Trophoblast cell (in vitro differentiated cells and primary cell): Measurements from ENCODE around the gene APOBEC4.

Source experiments
- DNase-seq, 2 donors: peaks; one replicate each; pipeline ENCODE4 v3.0.0-alpha.2; 2016
- H2AFZ ChIP-seq: 2 replicates; pipeline ENCODE4 v1.6.1; 2013; ENCODE audit warnings: low read length, moderate library complexity, mild to moderate bottlenecking; ENCODE audit not compliant: insufficient read depth, poor library complexity
- H2AK5ac ChIP-seq: 2 replicates; pipeline ENCODE4 v1.6.1; 2013; ENCODE audit warnings: mild to moderate bottlenecking, low read length
- H2BK120ac ChIP-seq: 2 replicates; pipeline ENCODE4 v1.6.1; 2013; ENCODE audit warnings: low read length, mild to moderate bottlenecking, moderate library complexity; ENCODE audit not compliant: insufficient read depth, poor library complexity
- H2BK12ac ChIP-seq: 2 replicates; pipeline ENCODE4 v1.6.1; 2013; ENCODE audit warnings: mild to moderate bottlenecking, low read length, moderate library complexity
- H2BK5ac ChIP-seq: 2 replicates; pipeline ENCODE4 v1.6.1; 2013; ENCODE audit warnings: low read length, low read depth, moderate library complexity, mild to moderate bottlenecking; ENCODE audit not compliant: poor library complexity
- H3K14ac ChIP-seq: 2 replicates; pipeline ENCODE4 v1.6.1; 2013; ENCODE audit warnings: mild to moderate bottlenecking, low read length
- H3K18ac ChIP-seq: 2 replicates; pipeline ENCODE4 v1.6.1; 2013; ENCODE audit warnings: mild to moderate bottlenecking, low read length
- H3K23ac ChIP-seq: 2 replicates; pipeline ENCODE4 v1.6.1; 2013; ENCODE audit warnings: low read length
- H3K27ac ChIP-seq: 2 replicates; pipeline ENCODE4 v1.5.1; 2013; ENCODE audit warnings: low read depth, mild to moderate bottlenecking, inconsistent platforms, low read length, moderate library complexity
- H3K27me3 ChIP-seq: 2 replicates; pipeline ENCODE4 v1.6.1; 2013; ENCODE audit warnings: inconsistent platforms, mild to moderate bottlenecking, low read length, moderate library complexity; ENCODE audit not compliant: insufficient read depth
- H3K36me3 ChIP-seq, 2 experiments: 1 replicate in 1 of 2; 2 replicates in 1 of 2; pipeline ENCODE4 v1.6.1; 2013; ENCODE audit warnings: low read length in 2 of 2, mild to moderate bottlenecking in 2 of 2, moderate library complexity in 1 of 2; ENCODE audit not compliant: insufficient read depth in 2 of 2, control insufficient read depth in 1 of 2
- H3K4ac ChIP-seq: 2 replicates; pipeline ENCODE4 v1.6.1; 2013; ENCODE audit warnings: low read depth, mild to moderate bottlenecking, low read length, moderate library complexity
- H3K4me1 ChIP-seq, 2 experiments: 1 replicate in 1 of 2; 2 replicates in 1 of 2; pipeline ENCODE4 v1.6.1; 2013; ENCODE audit warnings: low read length in 2 of 2, mild to moderate bottlenecking in 2 of 2, moderate library complexity in 1 of 2; ENCODE audit not compliant: insufficient read depth in 2 of 2, control insufficient read depth in 1 of 2
- H3K4me2 ChIP-seq: 2 replicates; pipeline ENCODE4 v1.6.1; 2013; ENCODE audit warnings: inconsistent platforms, mild to moderate bottlenecking, low read length, moderate library complexity
- H3K4me3 ChIP-seq: 2 replicates; pipeline ENCODE4 v1.5.1; 2013; ENCODE audit warnings: mild to moderate bottlenecking, low read depth, low read length, inconsistent platforms
- H3K79me1 ChIP-seq: one replicate; pipeline ENCODE4 v1.6.1; 2013; ENCODE audit warnings: low read length
- H3K79me2 ChIP-seq: 2 replicates; pipeline ENCODE4 v1.6.1; 2013; ENCODE audit warnings: low read length, mild to moderate bottlenecking; ENCODE audit not compliant: control insufficient read depth, insufficient read depth, poor library complexity
- H3K9ac ChIP-seq: 2 replicates; pipeline ENCODE4 v1.6.1; 2013; ENCODE audit warnings: mild to moderate bottlenecking, low read length
- H3K9me3 ChIP-seq: 2 replicates; pipeline ENCODE4 v1.6.1; 2013; ENCODE audit warnings: low read depth, mild to moderate bottlenecking, control low read depth, inconsistent platforms, low read length; ENCODE audit not compliant: insufficient read depth
- H4K12ac ChIP-seq: 2 replicates; pipeline ENCODE4 v1.6.1; 2013; ENCODE audit warnings: low read depth, mild to moderate bottlenecking, low read length, moderate library complexity
- H4K8ac ChIP-seq: 2 replicates; pipeline ENCODE4 v1.6.1; 2013; ENCODE audit warnings: low read depth, mild to moderate bottlenecking, low read length, moderate library complexity
- H4K91ac ChIP-seq: one replicate; pipeline ENCODE4 v1.6.1; 2013; ENCODE audit warnings: low read depth, mild to moderate bottlenecking, low read length, moderate library complexity
- WGBS: extraction: QIAGEN DNeasy Blood & Tissue Kit; methylation state at CpG from one replicate; pipeline ENCODE4 v1.1.7; 2013; ENCODE audit warnings: missing lambda C conversion rate; ENCODE audit not compliant: insufficient read length, insufficient coverage; ENCODE audit errors: extremely low coverage; 5-methylcytosine and 5-hydroxymethylcytosine counted together

The APOBEC4 gene

GRCh38 chr1:183674339-183674738 is 21.2 kb upstream of the APOBEC4 start:
- no peak overlapping the region for H2AFZ ChIP-seq

GRCh38 chr1:183673605-183674323 is 20.6 kb upstream of the APOBEC4 start:
- Histone ChIP-seq H4K12ac (no peak overlapping the region), H3K9ac (no peak overlapping the region), H2AFZ (no peak overlapping the region), H3K79me1 (no peaks in the 10 kb centered on the region), H3K36me3 (no peaks in the 10 kb centered on the region), H3K4me3 (no peak overlapping the region), H2BK120ac (no peak overlapping the region), H4K91ac (no peak overlapping the region), H2AK5ac (no peak overlapping the region), H3K4ac (no peak overlapping the region), H3K79me2 (no peaks in the 10 kb centered on the region), H2BK5ac (no peak overlapping the region), H3K27ac (no peak overlapping the region), H3K18ac (no peak overlapping the region), H3K9me3 (no peaks in the 10 kb centered on the region), H3K4me1 (peaks cover 2 to 5% of the 10 kb centered on the region in 2 experiments), H2BK12ac (no peak overlapping the region), H3K4me2 (no peak overlapping the region), H3K14ac (no peak overlapping the region), H3K23ac (no peak overlapping the region), H4K8ac (no peak overlapping the region), H3K27me3 (no peaks in the 10 kb centered on the region)
- no CpG with 5 or more reads among the region's 2 CpGs for WGBS
- no peak for DNase-seq

More at GRCh38 chr1:183674339-183674738, 21.2 kb upstream of the APOBEC4 start:
- no peaks in the 10 kb centered on the region for H3K79me1 ChIP-seq
- no peak overlapping the region for H3K4me2 ChIP-seq
- no peaks in the 10 kb centered on the region for H3K79me2 ChIP-seq
- no peak for DNase-seq
- no peak overlapping the region for H3K18ac ChIP-seq
- no peak overlapping the region for H4K12ac ChIP-seq
- no peak overlapping the region for H2BK12ac ChIP-seq
- H2AK5ac ChIP-seq: no peak overlapping the region
- H3K23ac ChIP-seq: no peak overlapping the region
- peaks cover 2 to 5% of the 10 kb centered on the region in 2 experiments for H3K4me1 ChIP-seq
- H4K8ac ChIP-seq: no peak overlapping the region
- no CpG with 5 or more reads among the region's 1 CpG for WGBS
- no peaks in the 10 kb centered on the region for H3K27me3 ChIP-seq
- H2BK120ac ChIP-seq: no peak overlapping the region
- no peak overlapping the region for H2BK5ac ChIP-seq
- no peak overlapping the region for H3K4me3 ChIP-seq
- H3K9me3 ChIP-seq: no peaks in the 10 kb centered on the region
- H3K9ac ChIP-seq: no peak overlapping the region
- H3K27ac ChIP-seq: no peak overlapping the region
- no peak overlapping the region for H3K4ac ChIP-seq
- H3K14ac ChIP-seq: no peak overlapping the region
- no peak overlapping the region for H4K91ac ChIP-seq
- H3K36me3 ChIP-seq: no peaks in the 10 kb centered on the region

GRCh38 chr1:183670169-183670568 is 17.1 kb upstream of the APOBEC4 start:
- no CpG with 5 or more reads among the region's 1 CpG for WGBS
- no peak overlapping the region for H3K4me3 ChIP-seq
- H3K79me1 ChIP-seq: no peaks in the 10 kb centered on the region
- H3K14ac ChIP-seq: no peak overlapping the region
- H2BK12ac ChIP-seq: no peak overlapping the region
- no peaks in the 10 kb centered on the region for H3K27me3 ChIP-seq
- H3K9ac ChIP-seq: no peak overlapping the region
- H2BK5ac ChIP-seq: no peak overlapping the region
- no peak overlapping the region for H3K23ac ChIP-seq
- H4K8ac ChIP-seq: no peak overlapping the region
- no peak overlapping the region for H2BK120ac ChIP-seq
- H3K27ac ChIP-seq: no peak overlapping the region
- no peak for DNase-seq
- H3K9me3 ChIP-seq: no peaks in the 10 kb centered on the region
- H3K4ac ChIP-seq: no peak overlapping the region
- no peak overlapping the region for H2AFZ ChIP-seq
- no peak overlapping the region for H4K12ac ChIP-seq
- H3K36me3 ChIP-seq: no peaks in the 10 kb centered on the region
- H3K4me2 ChIP-seq: no peak overlapping the region
- H4K91ac ChIP-seq: no peak overlapping the region
- H2AK5ac ChIP-seq: no peak overlapping the region
- peaks cover 2% of the 10 kb centered on the region in 2 experiments for H3K4me1 ChIP-seq
- H3K79me2 ChIP-seq: no peaks in the 10 kb centered on the region
- no peak overlapping the region for H3K18ac ChIP-seq

- no peak overlapping the region for H3K4ac ChIP-seq
- no peaks in the 10 kb centered on the region for H3K79me1 ChIP-seq
- H2BK120ac ChIP-seq: no peak overlapping the region
- H3K4me1 ChIP-seq: no peaks in the 10 kb centered on the region
- no peak overlapping the region for H2AFZ ChIP-seq
- H3K4me2 ChIP-seq: no peak overlapping the region
- no peak overlapping the region for H4K12ac ChIP-seq
- no peak overlapping the region for H3K27ac ChIP-seq
- H3K27me3 ChIP-seq: no peaks in the 10 kb centered on the region
- H4K91ac ChIP-seq: no peak overlapping the region
- H3K9ac ChIP-seq: no peak overlapping the region
- H3K23ac ChIP-seq: no peak overlapping the region
- H3K18ac ChIP-seq: no peak overlapping the region
- H3K4me3 ChIP-seq: no peak overlapping the region
- H2BK5ac ChIP-seq: no peak overlapping the region
- no CpG with 5 or more reads among the region's 3 CpGs for WGBS
- no peak overlapping the region for H3K14ac ChIP-seq
- H2AK5ac ChIP-seq: no peak overlapping the region
- no peak overlapping the region for H4K8ac ChIP-seq
- DNase-seq: no peak
- H3K9me3 ChIP-seq: no peaks in the 10 kb centered on the region
- H3K79me2 ChIP-seq: no peaks in the 10 kb centered on the region
- no peaks in the 10 kb centered on the region for H3K36me3 ChIP-seq
- H2BK12ac ChIP-seq: no peak overlapping the region
Observed at GRCh38 chr1:183656355-183656754, 3.2 kb upstream of the APOBEC4 start.
